Thyroid gland (tissue), 4 donors: ENCODE results near the gene PPP1R15B. TPM values are rescaled to one million over a fixed set of nuclear protein-coding genes. Genes with fewer than 3 reads are reported as not detected.

Source experiments
- DNase-seq, 2 donors: peaks; one replicate each; pipeline ENCODE4 v3.0.0-alpha.2; 2019
- H3K27ac ChIP-seq, 3 donors: fragments of 200-600 bp; sonication (generic); 1 replicate in 2 of 3; 2 replicates in 1 of 3; pipeline ENCODE4 v1.5.1; 2016 to 2019; ENCODE audit warnings: mild to moderate bottlenecking in 1 of 3, moderate library complexity in 1 of 3
- H3K27me3 ChIP-seq: fragments of 200-600 bp; sonication (generic); one replicate; pipeline ENCODE4 v1.5.1; 2019
- H3K36me3 ChIP-seq, 2 donors: fragments of 200-600 bp; sonication (generic); one replicate each; pipeline ENCODE4 v1.5.1; 2016 to 2019
- H3K4me1 ChIP-seq, 2 donors: fragments of 200-600 bp; sonication (generic); one replicate each; pipeline ENCODE4 v1.5.1; 2017 to 2019
- H3K4me3 ChIP-seq, 3 donors: fragments of 200-600 bp; sonication (generic); replicated peaks in 1 of 3; 1 replicate in 2 of 3; 2 replicates in 1 of 3; pipeline ENCODE4 v1.5.1; 2016; ENCODE audit warnings: mild to moderate bottlenecking in 1 of 3
- H3K9me3 ChIP-seq: fragments of 200-600 bp; sonication (generic); one replicate; pipeline ENCODE4 v1.5.1; 2017
- CTCF ChIP-seq, 6 experiments: fragments of 200-600 bp in 3 of 6; fragments of 450-650 bp in 3 of 6; sonication (generic) in 3 of 6; IDR thresholded peaks; one replicate each; pipeline ENCODE4 v1.5.1; 2016 to 2019; ENCODE audit warnings: antibody characterized with exemption in 6 of 6, mild to moderate bottlenecking in 2 of 6, inconsistent platforms in 1 of 6, moderate library complexity in 1 of 6
- POLR2A ChIP-seq, 2 donors: fragments of 450-650 bp; IDR thresholded peaks; one replicate each; pipeline ENCODE4 v1.6.1; 2017; ENCODE audit warnings: antibody characterized with exemption in 2 of 2, mild to moderate bottlenecking in 2 of 2, moderate library complexity in 1 of 2
- WGBS, 2 donors: methylation state at CpG; one replicate each; pipeline ENCODE4 v1.1.5; 2017; 5-methylcytosine and 5-hydroxymethylcytosine counted together
- intact Hi-C: fragments of 100-400 bp; cut with DNase I; formaldehyde crosslinking; loops from one replicate; pipeline ENCODE4 v1.15.1; 2023
- total RNA-seq, 4 donors: library from RNA; depleted of rRNA; stranded (reverse); fragments of >200 nt; gene quantifications; one replicate each; pipeline ENCODE4 v1.2.3, GENCODE V29; 2016

Gene PPP1R15B
- total RNA-seq, 4 donors from 2014 or later = 63.0 to 89.8 (median 66.2) TPM

- H3K36me3 ChIP-seq = no peaks in the 10 kb centered on the region
- DNase-seq = peak; percentile 66 to 68
- intact Hi-C loops = loop anchor here (2.0 to 10.0 kb wide), 3 partner anchors 151 to 499 kb away; partner anchors contain the start of genes GOLT1A and SNRPE
Observed at GRCh38 chr1:204363335-204364114, 48.1 kb downstream of the PPP1R15B start.

GRCh38 chr1:204362984-204363334, 48.7 kb downstream of the PPP1R15B start:
- no peaks in the 10 kb centered on the region for H3K9me3 ChIP-seq
- TF ChIP-seq POLR2A (IDR thresholded peaks at IDR 0.05) (no peak), CTCF (IDR thresholded peaks at IDR 0.05) (no peak)
- intact Hi-C loops = loop anchor here (5.0 to 10.0 kb wide), 2 partner anchors 151 to 498 kb away; partner anchors contain the start of genes GOLT1A and SNRPE
- no peaks in the 10 kb centered on the region for H3K27me3 ChIP-seq
- no peaks in the 10 kb centered on the region for H3K36me3 ChIP-seq
- H3K4me1 ChIP-seq = peaks cover 6% of the 10 kb centered on the region in 2 donors
- WGBS, 2 donors = 34 to 36% methylated on average over 10 to 11 of the region's 11 CpGs
- DNase-seq = no peak
- H3K27ac ChIP-seq = peak overlapping the region in 2 of 3 donors; percentile 10 to 74
- peak overlapping the region in 1 of 3 donors; percentile 37 for H3K4me3 ChIP-seq

More at GRCh38 chr1:204363335-204364114, 48.1 kb downstream of the PPP1R15B start:
- H3K9me3 ChIP-seq = no peaks in the 10 kb centered on the region
- WGBS, 2 donors = 0 to 1% methylated on average over 27 of the region's 27 CpGs
- H3K27me3 ChIP-seq = no peaks in the 10 kb centered on the region
- H3K4me1 ChIP-seq = peaks cover 6% of the 10 kb centered on the region in 2 donors
- peak overlapping the region in 2 of 3 donors; percentile 21 to 37 for H3K4me3 ChIP-seq
- H3K27ac ChIP-seq = peak overlapping the region in 2 of 3 donors; percentile 10 to 74
- peak; percentile 92 to 99 (median 97) for TF ChIP-seq CTCF (IDR thresholded peaks at IDR 0.05)
- no peak for TF ChIP-seq POLR2A (IDR thresholded peaks at IDR 0.05)

- intact Hi-C loops = loop anchor here (5.0 to 10.0 kb wide), 2 partner anchors 149 to 497 kb away; partner anchors contain the start of genes GOLT1A and SNRPE
- Histone ChIP-seq H3K4me1 (peaks cover 6% of the 10 kb centered on the region in 2 donors), H3K27ac (no peak overlapping the region), H3K36me3 (no peaks in the 10 kb centered on the region), H3K9me3 (no peaks in the 10 kb centered on the region), H3K4me3 (no peak overlapping the region), H3K27me3 (no peaks in the 10 kb centered on the region)
- TF ChIP-seq CTCF (IDR thresholded peaks at IDR 0.05) = no peak
- TF ChIP-seq POLR2A (IDR thresholded peaks at IDR 0.05) = no peak
- no peak for DNase-seq
- WGBS, 2 donors = 87 to 93% methylated on average over 10 of the region's 10 CpGs
Observed at GRCh38 chr1:204361781-204362180, 49.8 kb downstream of the PPP1R15B start.

- WGBS, 2 donors = 60 to 77% methylated on average over 2 of the region's 2 CpGs
- H3K4me1 ChIP-seq = peaks cover 6% of the 10 kb centered on the region in 2 donors
- no peak for DNase-seq
- no peak overlapping the region for H3K27ac ChIP-seq
- intact Hi-C loops = loop anchor here (5.0 to 10.0 kb wide), 2 partner anchors 149 to 497 kb away; partner anchors contain the start of genes GOLT1A and SNRPE
- no peak overlapping the region for H3K4me3 ChIP-seq
- TF ChIP-seq CTCF (IDR thresholded peaks at IDR 0.05) (no peak), POLR2A (IDR thresholded peaks at IDR 0.05) (no peak)
- no peaks in the 10 kb centered on the region for H3K27me3 ChIP-seq
- H3K36me3 ChIP-seq = no peaks in the 10 kb centered on the region
- H3K9me3 ChIP-seq = no peaks in the 10 kb centered on the region
Observed at GRCh38 chr1:204361341-204361771, 50.3 kb downstream of the PPP1R15B start.

- intact Hi-C loops = loop anchor here (5.0 to 10.0 kb wide), 2 partner anchors 148 to 496 kb away; partner anchors contain the start of genes GOLT1A and SNRPE
- Histone ChIP-seq H3K27ac (no peak overlapping the region), H3K4me3 (no peak overlapping the region), H3K4me1 (peaks cover 6% of the 10 kb centered on the region in 2 donors), H3K9me3 (no peaks in the 10 kb centered on the region), H3K36me3 (no peaks in the 10 kb centered on the region), H3K27me3 (no peaks in the 10 kb centered on the region)
- TF ChIP-seq CTCF (IDR thresholded peaks at IDR 0.05) (no peak), POLR2A (IDR thresholded peaks at IDR 0.05) (no peak)
- no peak for DNase-seq
- WGBS, 2 donors = 77 to 81% methylated on average over 4 of the region's 4 CpGs
Observed at GRCh38 chr1:204360314-204360713, 51.3 kb downstream of the PPP1R15B start.
